Adrenal gland (tissue), 5 donors: ENCODE data around the gene KIF26A.

ENCODE experiments used
- CTCF ChIP-seq, 6 experiments: fragments of 450-650 bp in 4 of 6; fragments of 200-600 bp in 2 of 6; sonication (generic) in 1 of 6; IDR thresholded peaks; 1 replicate in 5 of 6; 2 replicates in 1 of 6; pipeline versions ENCODE4 v1.5.1 to v1.8.0; 2016 to 2021; ENCODE audit warnings: antibody characterized with exemption in 6 of 6, mild to moderate bottlenecking in 2 of 6, moderate library complexity in 1 of 6
- POLR2A ChIP-seq, 2 donors: fragments of 450-650 bp; IDR thresholded peaks; one replicate each; pipeline ENCODE4 v1.6.1; 2017; ENCODE audit warnings: antibody characterized with exemption in 2 of 2, mild to moderate bottlenecking in 2 of 2, moderate library complexity in 1 of 2
- donor health status: DM: no; HTN: no; CAD: no.

- TF ChIP-seq CTCF (IDR thresholded peaks at IDR 0.05) (no peak), POLR2A (IDR thresholded peaks at IDR 0.05) (no peak)
Observed at GRCh38 chr14:104212206-104213095, 74.1 kb downstream of the KIF26A start.
